Natural killer cell treated with Interleukin-12 subunit alpha and Interleukin-12 subunit beta and Interleukin-15 and Interleukin-18, amount 100 ng/mL, for 72 hours (primary cell): ENCODE data around the gene CYP4F8. TPM values are rescaled to one million over a fixed set of nuclear protein-coding genes. Genes with fewer than 3 reads are reported as not detected.
A peak's percentile ranks its signal among the peaks of the same experiment; 100 is the strongest.

Source experiments
- ATAC-seq, 2 donors: fragments of 150-1000 bp; cut with Tn5 transposase in 1 of 2; sonication (Bioruptor Pico), chemical (Tn5 transposase) in 1 of 2; 2 replicates each; pipeline ENCODE4 v1.10.0; 2021
- DNase-seq: peaks from one replicate; pipeline ENCODE4 v3.0.0; 2022; ENCODE audit warnings: low spot score
- H3K27ac Mint-ChIP-seq, 2 donors: 1 replicate in 1 of 2; 2 replicates in 1 of 2; pipeline ENCODE4 v1.8.0; 2022; ENCODE audit warnings: mixed read lengths in 2 of 2, mild to moderate bottlenecking in 1 of 2, moderate library complexity in 1 of 2
- H3K27me3 Mint-ChIP-seq, 2 donors: 1 replicate in 1 of 2; 2 replicates in 1 of 2; pipeline ENCODE4 v1.8.0; 2022; ENCODE audit warnings: mixed read lengths in 2 of 2
- H3K36me3 Mint-ChIP-seq: one replicate; pipeline ENCODE4 v1.8.0; 2022; ENCODE audit warnings: mixed read lengths
- H3K4me1 Mint-ChIP-seq, 2 donors: 1 replicate in 1 of 2; 2 replicates in 1 of 2; pipeline ENCODE4 v1.8.0; 2022; ENCODE audit warnings: low read depth in 2 of 2, mixed read lengths in 2 of 2, mild to moderate bottlenecking in 1 of 2
- H3K4me3 Mint-ChIP-seq: one replicate; pipeline ENCODE4 v1.8.0; 2022; ENCODE audit warnings: mixed read lengths
- H3K9me3 Mint-ChIP-seq: 2 replicates; pipeline ENCODE4 v1.8.0; 2022; ENCODE audit warnings: mixed read lengths
- total RNA-seq, 2 donors: library from RNA; stranded (reverse); gene quantifications; one replicate each; pipeline ENCODE4 v1.2.3, GENCODE V29; 2022

Gene CYP4F8, protein sequence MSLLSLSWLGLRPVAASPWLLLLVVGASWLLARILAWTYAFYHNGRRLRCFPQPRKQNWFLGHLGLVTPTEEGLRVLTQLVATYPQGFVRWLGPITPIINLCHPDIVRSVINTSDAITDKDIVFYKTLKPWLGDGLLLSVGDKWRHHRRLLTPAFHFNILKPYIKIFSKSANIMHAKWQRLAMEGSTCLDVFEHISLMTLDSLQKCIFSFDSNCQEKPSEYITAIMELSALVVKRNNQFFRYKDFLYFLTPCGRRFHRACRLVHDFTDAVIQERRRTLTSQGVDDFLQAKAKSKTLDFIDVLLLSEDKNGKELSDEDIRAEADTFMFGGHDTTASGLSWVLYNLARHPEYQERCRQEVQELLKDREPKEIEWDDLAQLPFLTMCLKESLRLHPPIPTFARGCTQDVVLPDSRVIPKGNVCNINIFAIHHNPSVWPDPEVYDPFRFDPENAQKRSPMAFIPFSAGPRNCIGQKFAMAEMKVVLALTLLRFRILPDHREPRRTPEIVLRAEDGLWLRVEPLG
- not detected for total RNA-seq

DNA sequence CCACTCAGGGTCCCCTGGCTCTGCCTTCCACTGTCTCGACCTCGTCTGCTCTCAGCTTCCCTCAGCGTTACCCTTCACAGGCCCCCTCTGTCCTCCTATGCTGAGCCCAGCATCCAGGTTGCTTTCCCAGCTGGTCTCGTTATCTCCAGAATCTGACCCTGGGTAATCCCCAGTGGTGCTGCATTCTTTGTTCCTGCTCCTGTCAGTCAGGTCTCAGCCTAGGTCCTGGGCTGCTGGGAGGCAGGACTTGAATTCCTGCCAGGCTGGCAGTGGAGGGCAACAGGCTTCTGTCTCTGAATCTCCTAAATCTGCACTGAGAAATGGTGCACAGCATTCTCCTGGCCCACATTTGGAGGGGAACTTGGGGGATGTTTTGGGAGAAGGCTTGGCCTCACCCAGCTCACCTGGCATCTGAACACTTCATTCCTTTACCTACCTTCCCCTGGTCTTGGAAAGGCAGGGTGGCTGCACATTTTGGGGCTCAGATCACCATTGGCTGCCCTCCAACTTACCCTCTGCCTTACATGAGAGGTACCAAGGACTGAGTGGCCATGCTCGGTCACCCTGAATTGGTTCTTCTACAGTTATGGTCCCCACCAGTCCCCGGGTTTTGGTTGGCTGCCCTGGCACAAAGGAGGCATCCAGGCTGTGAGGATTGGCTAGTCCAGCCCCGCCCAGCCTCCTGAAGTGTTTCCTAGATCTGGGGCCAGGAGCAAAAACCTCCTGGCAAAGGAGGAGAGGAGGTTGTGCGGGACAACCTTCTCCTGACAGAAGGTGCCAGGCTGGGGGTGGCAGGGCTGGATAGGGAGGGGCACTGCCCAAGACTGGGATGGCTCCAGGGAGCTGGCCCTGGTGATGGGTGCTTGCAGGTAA, at the start of gene CYP4F8:
TSS of gene CYP4F8 (plus strand) at position 712 of the 873 bp plus-strand sequence. CDS start 399 bp downstream, outside the sequence.
- peaks cover 5% of the 10 kb centered on the region for H3K9me3 Mint-ChIP-seq
- ATAC-seq = no peak
- no peak within 1 kb of the TSS for H3K4me3 Mint-ChIP-seq
- H3K27me3 Mint-ChIP-seq = peaks cover 17 to 22% of the 10 kb centered on the region in 2 donors
- H3K36me3 Mint-ChIP-seq = no peaks in the 10 kb centered on the region
- H3K27ac Mint-ChIP-seq = no peak within 1 kb of the TSS
- H3K4me1 Mint-ChIP-seq = peaks cover 5 to 7% of the 10 kb centered on the region in 2 donors
- DNase-seq = no peak

DNA sequence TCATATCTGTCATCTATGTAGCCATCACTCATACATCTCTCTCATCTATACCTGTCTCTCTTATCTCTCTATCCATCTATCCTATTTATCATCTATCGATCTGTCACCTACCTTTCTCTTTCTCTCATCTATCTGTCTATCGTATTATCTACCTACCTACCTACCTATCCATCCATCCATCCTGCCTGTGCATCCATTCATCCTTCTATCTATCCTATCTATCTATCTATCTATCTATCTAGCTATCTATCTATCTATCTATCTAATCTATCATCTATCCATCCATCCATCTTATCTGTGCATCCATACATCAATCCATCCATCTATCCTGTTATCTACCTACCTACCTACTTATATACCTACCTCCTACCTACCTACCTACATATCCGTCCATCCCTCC, 44.6 kb upstream of the CYP4F8 start:
- no peaks in the 10 kb centered on the region for H3K9me3 Mint-ChIP-seq
- H3K36me3 Mint-ChIP-seq = no peaks in the 10 kb centered on the region
- no peak overlapping the region for H3K4me3 Mint-ChIP-seq
- H3K4me1 Mint-ChIP-seq = no peaks in the 10 kb centered on the region
- H3K27me3 Mint-ChIP-seq = peaks cover 27 to 49% of the 10 kb centered on the region in 2 donors
- H3K27ac Mint-ChIP-seq = no peak overlapping the region
- DNase-seq (no peak), ATAC-seq (no peak)

DNA sequence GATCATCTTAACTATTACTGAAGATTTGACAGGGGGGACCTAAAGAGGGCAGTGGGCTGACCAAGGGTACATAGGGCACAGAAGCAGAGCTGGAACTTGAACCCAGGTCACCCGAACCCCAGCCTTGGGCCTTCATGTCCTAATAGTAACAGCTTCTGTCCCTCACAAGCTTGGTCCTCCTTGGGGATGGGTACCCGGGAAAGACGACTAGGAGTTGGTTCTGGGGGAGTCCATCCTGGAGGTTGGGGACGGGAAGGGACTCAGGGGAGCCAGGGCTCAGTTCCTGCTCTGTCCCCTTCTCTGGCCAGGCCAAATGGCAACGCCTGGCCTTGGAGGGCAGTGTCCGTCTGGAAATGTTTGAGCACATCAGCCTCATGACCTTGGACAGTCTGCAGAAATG, 39.6 kb upstream of the CYP4F8 start:
- Mint-ChIP-seq H3K4me1 (no peaks in the 10 kb centered on the region), H3K9me3 (no peaks in the 10 kb centered on the region), H3K27me3 (peaks cover 17 to 24% of the 10 kb centered on the region in 2 donors), H3K36me3 (no peaks in the 10 kb centered on the region), H3K27ac (no peak overlapping the region), H3K4me3 (no peak overlapping the region)
- ATAC-seq (no peak), DNase-seq (no peak)

DNA sequence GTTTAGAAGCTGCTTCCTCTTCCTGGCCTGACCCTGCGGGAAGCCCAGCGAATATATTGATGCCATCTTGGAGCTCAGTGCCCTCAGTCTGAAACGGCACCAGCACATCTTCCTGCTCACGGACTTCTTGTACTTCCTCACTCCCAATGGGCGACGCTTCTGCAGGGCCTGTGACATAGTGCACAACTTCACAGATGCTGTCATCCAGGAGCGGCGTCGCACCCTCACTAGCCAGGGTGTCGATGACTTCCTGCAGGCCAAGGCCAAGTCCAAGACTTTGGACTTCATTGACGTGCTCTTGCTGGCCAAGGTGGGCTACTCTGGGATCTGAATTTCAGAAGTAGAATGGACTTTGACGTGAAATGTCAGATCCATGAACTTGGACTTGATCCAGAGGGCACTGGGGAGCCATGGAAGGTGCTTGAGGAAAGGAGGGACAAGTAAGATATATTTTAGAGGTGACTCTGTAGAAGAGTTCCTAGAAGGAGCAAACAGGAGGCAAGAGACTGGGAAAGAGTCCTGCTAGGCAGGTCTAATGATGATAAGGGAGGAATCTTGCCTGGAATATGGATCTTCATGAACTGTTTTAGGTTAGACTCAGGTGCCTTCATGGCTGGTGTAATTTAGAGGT, 38.4 kb upstream of the CYP4F8 start:
- Mint-ChIP-seq H3K9me3 (no peaks in the 10 kb centered on the region), H3K27ac (no peak overlapping the region)

DNA sequence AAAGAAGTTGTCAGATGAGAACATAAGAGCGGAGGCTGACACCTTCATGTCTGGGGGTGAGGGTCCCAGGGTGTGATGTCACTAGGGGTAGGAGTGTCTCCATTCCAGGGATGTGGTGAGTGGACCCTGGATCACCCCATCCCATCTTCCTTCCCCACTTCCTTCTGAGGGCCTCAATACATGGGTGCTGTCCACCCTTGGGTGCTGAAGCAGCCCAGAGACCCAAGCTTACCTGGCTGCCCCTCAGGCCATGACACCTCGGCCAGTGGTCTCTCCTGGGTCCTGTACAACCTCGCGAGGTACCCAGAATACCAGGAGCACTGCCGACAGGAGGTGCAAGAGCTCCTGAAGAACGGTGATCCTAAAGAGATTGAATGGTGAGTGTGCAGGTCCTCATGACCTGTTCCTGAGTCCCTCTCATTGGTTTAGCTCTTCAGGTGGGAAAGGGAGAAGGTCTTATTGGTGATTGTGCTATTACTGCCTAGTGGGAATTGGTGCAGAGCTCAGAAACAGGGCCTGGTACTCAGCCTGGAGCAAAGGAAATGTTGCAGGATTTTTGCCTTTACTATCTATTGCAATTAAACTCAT, 37.7 kb upstream of the CYP4F8 start:
- ATAC-seq = no peak
- DNase-seq = no peak
- Mint-ChIP-seq H3K4me1 (no peaks in the 10 kb centered on the region), H3K9me3 (no peaks in the 10 kb centered on the region), H3K36me3 (no peaks in the 10 kb centered on the region), H3K4me3 (no peak overlapping the region), H3K27ac (no peak overlapping the region), H3K27me3 (peaks cover 17 to 23% of the 10 kb centered on the region in 2 donors)

More for the DNA sequence above, 38.4 kb upstream of the CYP4F8 start:
- DNase-seq (no peak), ATAC-seq (no peak)
- Mint-ChIP-seq H3K4me1 (no peaks in the 10 kb centered on the region), H3K4me3 (no peak overlapping the region), H3K27me3 (peaks cover 17 to 24% of the 10 kb centered on the region in 2 donors), H3K36me3 (no peaks in the 10 kb centered on the region)

DNA sequence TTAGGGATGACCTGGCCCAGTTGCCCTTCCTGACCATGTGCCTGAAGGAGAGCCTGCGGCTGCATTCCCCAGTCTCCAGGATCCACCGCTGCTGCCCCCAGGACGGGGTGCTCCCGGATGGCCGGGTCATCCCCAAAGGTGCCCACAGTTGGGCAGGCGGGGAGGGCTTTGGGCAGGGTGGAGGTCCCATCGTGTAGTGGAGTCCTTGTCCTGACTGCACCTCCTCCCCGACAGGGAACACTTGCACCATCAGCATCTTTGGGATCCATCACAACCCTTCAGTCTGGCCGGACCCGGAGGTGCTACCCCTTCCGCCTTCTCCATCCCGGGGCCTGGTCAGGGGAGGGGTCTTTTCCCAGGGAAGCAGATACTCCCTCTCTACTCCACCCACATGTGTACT, 31.7 kb upstream of the CYP4F8 start:
- ATAC-seq (no peak), DNase-seq (no peak)
- peaks cover 0 to 6% of the 10 kb centered on the region in 2 donors for H3K4me1 Mint-ChIP-seq
- H3K27ac Mint-ChIP-seq = no peak overlapping the region
- H3K36me3 Mint-ChIP-seq = no peaks in the 10 kb centered on the region
- H3K9me3 Mint-ChIP-seq = no peaks in the 10 kb centered on the region
- H3K4me3 Mint-ChIP-seq = no peak overlapping the region
- peaks cover 17 to 20% of the 10 kb centered on the region in 2 donors for H3K27me3 Mint-ChIP-seq

DNA sequence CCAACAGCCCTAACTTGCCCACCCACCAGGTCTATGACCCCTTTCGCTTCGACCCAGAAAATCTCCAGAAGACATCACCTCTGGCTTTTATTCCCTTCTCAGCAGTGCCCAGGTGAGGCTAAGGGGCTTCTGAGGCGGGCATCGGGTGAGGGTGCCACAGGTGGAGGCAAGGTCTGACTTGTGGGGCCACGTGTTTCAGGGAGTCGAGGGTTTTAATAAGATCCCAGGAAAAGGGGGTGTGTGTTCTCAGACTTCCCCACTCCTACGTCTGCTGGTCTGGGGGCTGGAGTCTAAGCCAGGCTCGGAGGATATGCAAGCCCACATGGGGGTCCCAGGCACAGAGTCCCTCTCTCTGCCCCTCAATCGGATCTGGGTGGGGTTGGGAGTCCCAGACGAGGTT, 30.9 kb upstream of the CYP4F8 start:
- no peak overlapping the region for H3K27ac Mint-ChIP-seq

DNA sequence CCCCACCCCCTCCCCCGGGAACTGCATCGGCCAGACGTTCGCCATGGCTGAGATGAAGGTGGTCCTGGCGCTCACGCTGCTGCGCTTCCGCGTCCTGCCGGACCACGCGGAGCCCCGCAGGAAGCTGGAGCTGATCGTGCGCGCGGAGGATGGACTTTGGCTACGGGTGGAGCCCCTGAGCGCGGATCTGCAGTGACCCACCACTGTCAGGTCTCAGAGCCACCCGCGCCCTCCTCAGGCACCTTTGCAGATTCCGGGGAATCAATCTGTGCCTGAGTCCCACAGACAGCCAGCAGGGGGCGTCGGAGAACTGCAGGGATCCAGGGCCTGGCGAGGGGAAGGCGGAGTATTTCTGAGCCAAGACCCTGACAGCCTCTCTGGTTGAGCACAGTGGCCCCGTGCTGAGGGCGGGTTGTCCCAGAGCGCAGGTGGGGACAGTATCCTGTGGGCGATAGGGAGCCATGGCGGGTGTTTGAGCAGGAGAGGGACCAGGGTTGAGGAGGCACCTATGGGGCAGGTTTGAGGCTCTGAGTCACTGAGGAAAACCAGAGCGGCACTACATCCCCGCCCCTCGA, 30.4 kb upstream of the CYP4F8 start:
- Mint-ChIP-seq H3K36me3 (no peaks in the 10 kb centered on the region), H3K27ac (no peak overlapping the region), H3K4me3 (no peak overlapping the region), H3K9me3 (no peaks in the 10 kb centered on the region), H3K4me1 (peaks cover 0 to 6% of the 10 kb centered on the region in 2 donors), H3K27me3 (peaks cover 20% of the 10 kb centered on the region in 2 donors)
- ATAC-seq = peak; percentile 80 to 84
- DNase-seq = peak; percentile 84

More for the DNA sequence above, 30.9 kb upstream of the CYP4F8 start:
- Mint-ChIP-seq H3K36me3 (no peaks in the 10 kb centered on the region), H3K9me3 (no peaks in the 10 kb centered on the region), H3K4me1 (peaks cover 0 to 6% of the 10 kb centered on the region in 2 donors), H3K4me3 (no peak overlapping the region), H3K27me3 (peaks cover 20% of the 10 kb centered on the region in 2 donors)
- DNase-seq (no peak), ATAC-seq (no peak)

DNA sequence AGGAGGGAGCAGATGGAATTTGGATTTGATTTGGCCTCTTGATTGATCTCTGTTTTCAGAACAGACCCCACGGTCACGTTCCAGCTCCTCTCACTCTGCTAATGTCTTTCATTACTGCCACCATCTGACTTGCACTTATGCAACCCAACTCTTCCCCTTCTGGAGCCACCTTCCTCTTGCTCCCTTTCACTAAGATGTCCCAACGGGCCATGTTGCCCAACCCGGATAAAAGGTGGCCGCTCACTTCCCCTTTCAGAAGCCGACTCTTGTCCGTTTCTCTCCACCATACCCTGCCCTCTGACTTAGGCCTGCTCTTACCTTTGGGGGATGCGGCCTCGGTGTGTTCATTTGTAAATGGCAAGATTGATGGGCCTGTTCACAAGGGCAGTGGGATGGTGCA, 27.4 kb upstream of the CYP4F8 start:
- DNase-seq = no peak
- ATAC-seq = no peak
- no peak overlapping the region for H3K27ac Mint-ChIP-seq
- H3K36me3 Mint-ChIP-seq = no peaks in the 10 kb centered on the region
- no peaks in the 10 kb centered on the region for H3K9me3 Mint-ChIP-seq
- peaks cover 0 to 6% of the 10 kb centered on the region in 2 donors for H3K4me1 Mint-ChIP-seq
- H3K4me3 Mint-ChIP-seq = no peak overlapping the region
- peaks cover 6 to 15% of the 10 kb centered on the region in 2 donors for H3K27me3 Mint-ChIP-seq

DNA sequence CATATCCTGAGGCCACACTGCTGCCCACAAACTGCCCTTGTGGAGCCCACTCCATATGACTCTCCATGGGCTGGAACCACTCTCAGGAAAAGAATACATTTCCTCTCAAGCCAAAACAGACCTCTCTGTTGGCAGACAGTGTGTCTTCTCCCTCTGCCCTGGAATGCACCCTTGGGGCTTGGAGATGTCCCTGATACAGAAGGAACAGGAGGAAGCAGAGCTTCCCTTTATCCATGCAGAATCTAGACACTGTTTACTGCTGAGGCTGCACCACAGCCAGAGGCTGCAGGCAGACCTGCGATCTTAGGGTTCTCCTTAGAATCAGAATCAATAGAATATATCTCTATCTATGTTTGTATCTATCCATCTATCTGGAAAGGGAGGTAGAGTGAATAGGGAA, 26.8 kb upstream of the CYP4F8 start:
- H3K27ac Mint-ChIP-seq = no peak overlapping the region
- H3K4me3 Mint-ChIP-seq = no peak overlapping the region
- no peaks in the 10 kb centered on the region for H3K36me3 Mint-ChIP-seq
- H3K9me3 Mint-ChIP-seq = no peaks in the 10 kb centered on the region
- ATAC-seq (no peak), DNase-seq (no peak)
- H3K27me3 Mint-ChIP-seq = peaks cover 12 to 15% of the 10 kb centered on the region in 2 donors
- peaks cover 0 to 6% of the 10 kb centered on the region in 2 donors for H3K4me1 Mint-ChIP-seq

DNA sequence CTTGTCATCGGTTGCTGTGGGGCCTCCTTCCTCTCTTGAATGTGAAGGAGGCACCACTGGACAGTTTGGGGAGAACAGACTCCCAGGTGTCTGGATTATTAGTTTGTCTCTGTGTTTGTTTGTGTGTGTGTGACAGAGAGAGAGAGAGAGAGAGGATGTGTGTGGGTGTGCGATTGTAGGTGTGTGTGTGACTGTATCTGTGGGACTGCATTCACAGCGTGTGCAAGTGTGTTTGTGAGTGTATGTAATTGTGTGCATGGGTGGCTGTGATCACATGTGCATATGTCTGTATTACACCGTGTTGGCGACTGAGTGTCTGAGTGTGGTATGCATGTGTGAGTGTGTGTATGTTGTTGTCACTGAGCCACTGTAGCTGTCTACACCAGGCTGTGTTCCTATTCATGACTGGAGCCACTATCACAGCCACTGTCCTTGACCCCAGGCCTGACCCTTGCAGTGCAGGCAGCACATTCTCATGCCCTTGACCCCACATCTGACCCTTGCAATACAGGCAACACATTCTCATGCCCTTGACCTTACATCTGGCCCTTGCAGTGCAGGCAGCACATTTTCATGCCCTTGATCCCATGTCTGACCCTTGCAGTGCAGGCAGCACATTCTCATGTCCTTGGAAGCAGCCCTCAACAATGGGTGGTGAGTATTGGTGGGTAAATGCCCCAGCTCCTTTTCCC, 25.1 kb upstream of the CYP4F8 start:
- DNase-seq (no peak), ATAC-seq (no peak)
- no peaks in the 10 kb centered on the region for H3K9me3 Mint-ChIP-seq
- no peak overlapping the region for H3K27ac Mint-ChIP-seq
- no peaks in the 10 kb centered on the region for H3K36me3 Mint-ChIP-seq
- H3K4me3 Mint-ChIP-seq = no peak overlapping the region
- peaks cover 20 to 28% of the 10 kb centered on the region in 2 donors for H3K27me3 Mint-ChIP-seq
- H3K4me1 Mint-ChIP-seq = no peaks in the 10 kb centered on the region

DNA sequence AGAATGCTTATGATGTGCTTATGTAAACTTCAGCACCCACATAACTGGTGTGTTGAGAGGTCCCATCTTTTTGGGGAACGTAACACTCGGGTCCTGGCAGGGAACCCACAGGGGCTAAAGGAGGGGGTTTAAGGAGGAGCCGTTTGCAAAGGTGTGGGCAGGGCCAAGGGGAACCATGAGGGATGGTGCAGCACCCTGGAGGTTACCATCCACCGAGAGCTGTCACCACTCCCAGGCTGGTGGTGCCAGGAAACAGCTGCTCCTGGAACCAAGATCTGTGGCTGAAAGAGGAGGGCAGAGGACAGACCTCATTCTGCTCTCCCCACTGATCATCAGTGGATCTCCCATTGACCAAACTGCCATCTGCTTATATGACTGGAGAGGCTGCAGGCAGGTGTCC, 23.2 kb upstream of the CYP4F8 start:
- H3K36me3 Mint-ChIP-seq = peaks cover 11% of the 10 kb centered on the region
- H3K9me3 Mint-ChIP-seq = peaks cover 5% of the 10 kb centered on the region
- H3K27me3 Mint-ChIP-seq = peaks cover 30 to 43% of the 10 kb centered on the region in 2 donors
- DNase-seq (no peak), ATAC-seq (no peak)
- no peak overlapping the region for H3K27ac Mint-ChIP-seq
- H3K4me3 Mint-ChIP-seq = no peak overlapping the region
- no peaks in the 10 kb centered on the region for H3K4me1 Mint-ChIP-seq
